ENCODE results near the gene MAPKAP1.
"Not testable (repeated sequence)": the region's sequence is repeated elsewhere in the genome, so short reads cannot be mapped to it uniquely, and the experiment has no call there.

Gene MAPKAP1

DNA sequence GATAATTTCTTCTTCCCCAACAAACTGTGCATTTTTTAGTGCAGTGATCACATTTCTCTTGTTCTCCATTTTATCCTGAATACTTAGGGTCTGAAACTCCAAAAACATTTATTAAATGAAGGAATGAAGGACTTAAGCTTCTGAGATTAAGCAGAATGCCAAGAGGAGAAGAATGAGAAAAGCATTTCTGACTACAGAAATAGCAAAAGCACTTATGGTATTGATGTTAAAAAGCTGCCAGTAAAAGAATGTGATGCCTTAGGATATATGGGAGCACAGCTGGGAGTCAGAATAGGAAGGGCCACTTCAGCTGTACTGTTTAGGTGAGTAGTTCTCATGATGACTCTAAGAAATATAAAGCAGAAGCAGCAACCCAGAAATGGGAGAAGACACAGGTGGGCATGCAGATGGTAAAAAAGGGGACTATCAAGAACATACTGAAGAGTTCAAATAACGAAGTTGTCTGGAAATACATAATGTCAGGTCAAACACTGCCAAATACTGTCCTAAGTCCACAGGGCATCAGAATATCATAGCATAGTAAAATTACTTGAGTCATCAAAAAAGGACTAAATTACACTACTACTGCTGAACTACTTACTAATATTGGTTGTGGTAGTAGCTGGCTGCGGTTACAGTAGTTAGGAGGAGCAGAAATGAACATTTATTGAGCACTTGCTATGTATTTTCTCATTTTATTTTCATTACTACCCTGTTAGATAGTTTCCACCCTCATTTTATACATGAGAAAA is 132.7 kb downstream of the MAPKAP1 start:
- Histone ChIP-seq H3K4me3 (ENCODE audit: low read depth, low read length) (no peak overlapping the region), H3K27ac (no peak overlapping the region), H3K27me3 (replicated peaks) (no peaks in the 10 kb centered on the region), H3K36me3 (replicated peaks) (no peaks in the 10 kb centered on the region)
- TF ChIP-seq CTCF (IDR thresholded peaks at IDR 0.05; ENCODE audit: low read depth, low read length, missing control alignments): no peak
- in situ Hi-C loops (cut with HindIII; ENCODE audit: low pct_ligation_motif_present, low sequenced_read_pairs): no loop called here
- DNase-seq: no peak

- H3K27me3 ChIP-seq (replicated peaks); H3K4me3 ChIP-seq (ENCODE audit: low read depth, low read length); H3K27ac ChIP-seq; in situ Hi-C loops (cut with HindIII; ENCODE audit: low pct_ligation_motif_present, low sequenced_read_pairs); H3K36me3 ChIP-seq (replicated peaks); DNase-seq: not testable (repeated sequence)
Measured at GRCh38 chr9:125572461-125572860, 134.5 kb downstream of the MAPKAP1 start.

DNA sequence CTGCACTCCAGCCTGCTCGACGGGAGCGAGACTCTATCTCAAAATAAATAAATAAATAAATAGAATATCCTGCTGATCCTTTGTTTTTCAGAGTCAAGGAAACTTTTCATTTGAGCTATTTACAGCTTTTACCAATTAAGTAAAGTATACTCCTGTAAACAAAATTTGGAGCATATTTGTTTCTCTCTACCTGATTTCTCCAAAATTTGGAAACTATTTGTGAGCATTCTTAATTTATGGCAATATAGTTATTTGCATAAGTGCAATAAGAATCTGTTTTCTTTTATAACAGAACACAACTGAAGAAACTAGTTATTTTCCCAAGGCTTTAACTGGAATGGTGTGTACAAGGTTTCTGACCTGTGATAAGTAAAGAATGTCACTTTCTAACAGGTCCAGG is 135.2 kb downstream of the MAPKAP1 start:
- DNase-seq; H3K27ac ChIP-seq; H3K4me3 ChIP-seq (ENCODE audit: low read depth, low read length); in situ Hi-C loops (cut with HindIII; ENCODE audit: low pct_ligation_motif_present, low sequenced_read_pairs); H3K27me3 ChIP-seq (replicated peaks); H3K36me3 ChIP-seq (replicated peaks): not testable (repeated sequence)

- DNase-seq: no peak
- no peaks in the 10 kb centered on the region for H3K36me3 ChIP-seq (replicated peaks)
- H3K4me3 ChIP-seq (ENCODE audit: low read depth, low read length): no peak overlapping the region
- in situ Hi-C loops (cut with HindIII; ENCODE audit: low pct_ligation_motif_present, low sequenced_read_pairs): no loop called here
- H3K27me3 ChIP-seq (replicated peaks): no peaks in the 10 kb centered on the region
- no peak for TF ChIP-seq CTCF (IDR thresholded peaks at IDR 0.05; ENCODE audit: low read depth, low read length, missing control alignments)
- H3K27ac ChIP-seq: no peak overlapping the region
Measured at GRCh38 chr9:125570246-125570645, 136.8 kb downstream of the MAPKAP1 start.

DNA sequence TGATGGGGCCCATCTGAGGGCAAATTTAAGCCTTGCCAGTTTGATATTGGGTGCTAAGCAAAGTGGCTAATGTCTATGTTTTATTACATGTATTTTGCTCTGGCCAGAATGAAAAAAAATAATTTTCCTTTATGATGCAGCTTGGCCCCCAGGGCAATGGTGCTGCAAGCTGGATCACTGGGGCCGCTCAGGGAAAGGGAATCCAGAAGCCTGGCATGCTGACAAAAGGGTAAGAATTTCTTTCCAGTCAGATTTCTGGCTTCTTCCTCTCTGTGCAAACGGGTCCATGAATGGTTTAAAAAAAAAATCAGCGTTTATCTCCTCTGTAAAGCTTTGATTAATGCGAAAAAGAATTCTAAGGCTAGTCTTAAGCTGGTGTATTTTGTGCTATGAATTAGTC is 138.4 kb downstream of the MAPKAP1 start:
- Histone ChIP-seq H3K27ac (no peak overlapping the region), H3K36me3 (replicated peaks) (no peaks in the 10 kb centered on the region), H3K4me3 (ENCODE audit: low read depth, low read length) (no peak overlapping the region), H3K27me3 (replicated peaks) (no peaks in the 10 kb centered on the region)
- DNase-seq: no peak
- in situ Hi-C loops (cut with HindIII; ENCODE audit: low pct_ligation_motif_present, low sequenced_read_pairs): no loop called here
- no peak for TF ChIP-seq CTCF (IDR thresholded peaks at IDR 0.05; ENCODE audit: low read depth, low read length, missing control alignments)

- H3K4me3 ChIP-seq (ENCODE audit: low read depth, low read length); in situ Hi-C loops (cut with HindIII; ENCODE audit: low pct_ligation_motif_present, low sequenced_read_pairs); H3K27ac ChIP-seq; H3K27me3 ChIP-seq (replicated peaks); H3K36me3 ChIP-seq (replicated peaks); DNase-seq: not testable (repeated sequence)
Measured at GRCh38 chr9:125566051-125566450, 141.0 kb downstream of the MAPKAP1 start.

GRCh38 chr9:125565126-125565525 is 141.9 kb downstream of the MAPKAP1 start:
- no peak for DNase-seq
- in situ Hi-C loops (cut with HindIII; ENCODE audit: low pct_ligation_motif_present, low sequenced_read_pairs): no loop called here
- Histone ChIP-seq H3K36me3 (replicated peaks) (no peaks in the 10 kb centered on the region), H3K27me3 (replicated peaks) (no peaks in the 10 kb centered on the region), H3K4me3 (ENCODE audit: low read depth, low read length) (no peak overlapping the region), H3K27ac (no peak overlapping the region)
- TF ChIP-seq CTCF (IDR thresholded peaks at IDR 0.05; ENCODE audit: low read depth, low read length, missing control alignments): no peak
